ENCODE measurements around the gene TTC16. TPM values are rescaled to one million over a fixed set of nuclear protein-coding genes. Genes with fewer than 3 reads are reported as not detected.

The TTC16 gene, protein sequence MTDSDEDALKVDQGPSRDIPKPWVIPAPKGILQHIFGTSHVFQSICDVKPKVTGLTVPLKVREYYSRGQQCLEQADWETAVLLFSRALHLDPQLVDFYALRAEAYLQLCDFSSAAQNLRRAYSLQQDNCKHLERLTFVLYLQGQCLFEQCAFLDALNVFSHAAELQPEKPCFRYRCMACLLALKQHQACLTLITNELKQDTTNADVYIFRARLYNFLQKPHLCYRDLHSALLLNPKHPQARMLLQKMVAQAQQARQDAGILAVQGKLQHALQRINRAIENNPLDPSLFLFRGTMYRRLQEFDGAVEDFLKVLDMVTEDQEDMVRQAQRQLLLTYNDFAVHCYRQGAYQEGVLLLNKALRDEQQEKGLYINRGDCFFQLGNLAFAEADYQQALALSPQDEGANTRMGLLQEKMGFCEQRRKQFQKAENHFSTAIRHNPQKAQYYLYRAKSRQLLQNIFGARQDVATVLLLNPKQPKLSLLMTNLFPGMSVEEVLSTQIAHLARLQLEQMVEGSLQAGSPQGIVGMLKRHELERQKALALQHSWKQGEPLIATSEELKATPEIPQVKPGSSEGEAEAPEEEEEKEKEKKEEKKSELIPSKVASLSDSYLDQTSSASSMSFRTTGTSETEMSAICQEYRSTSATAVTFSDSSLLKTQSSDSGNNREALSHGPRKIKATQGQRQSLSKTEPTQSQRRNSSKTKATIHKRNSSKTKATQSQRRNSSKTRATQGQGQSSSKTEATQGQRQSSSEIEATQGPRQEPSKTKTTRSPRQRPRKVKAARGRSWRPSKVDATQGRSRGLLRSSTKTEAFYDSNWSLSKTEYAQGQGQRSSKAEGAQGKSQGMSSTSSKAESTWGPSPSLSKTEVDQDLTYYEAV
- total RNA-seq (2022; extraction: Qiagen RNA extraction; ENCODE audit: low read depth), result 0.08 TPM in 1 of 5 replicates, not detected in the others

DNA sequence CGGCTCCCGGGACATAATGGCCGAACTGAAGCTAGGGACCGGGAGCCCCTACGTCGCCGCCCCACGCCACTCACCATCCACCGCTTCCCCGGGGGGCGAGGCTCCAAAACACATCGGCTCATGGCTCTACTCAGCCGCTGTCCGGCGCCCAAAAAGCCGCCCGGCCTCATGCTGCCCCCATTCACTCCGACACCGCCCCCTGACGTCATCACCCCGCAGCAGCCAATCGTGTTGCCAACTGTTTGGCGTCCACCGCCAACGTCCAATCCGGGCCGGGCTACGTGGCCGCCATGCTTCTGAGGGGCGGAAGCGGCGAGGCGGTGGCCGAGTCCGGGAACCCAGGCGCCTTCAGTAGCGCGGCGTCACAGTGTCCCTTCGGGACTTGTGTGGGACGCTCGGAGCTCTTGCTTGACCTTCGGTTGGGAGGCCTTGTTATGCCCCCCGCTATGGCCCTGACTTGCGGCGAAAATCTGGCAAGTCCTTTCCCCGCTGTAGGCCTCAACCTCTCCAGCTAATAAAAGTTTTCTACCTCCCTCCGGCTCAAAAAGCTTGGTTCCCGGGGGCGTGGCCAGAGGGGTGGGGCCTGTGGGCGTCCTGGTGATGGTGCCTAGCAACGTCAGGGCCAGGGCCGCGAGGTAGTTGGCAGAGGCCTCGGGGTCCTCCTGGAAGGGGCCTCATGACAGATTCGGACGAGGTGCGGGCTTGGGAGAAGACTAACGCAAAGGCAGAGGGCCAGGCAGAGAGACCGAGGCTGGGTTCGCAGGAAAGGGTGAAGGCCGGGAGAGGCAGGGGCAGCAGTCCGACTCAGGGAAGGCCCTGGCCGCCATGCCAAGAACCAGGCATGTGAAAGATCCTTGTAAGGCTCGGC lies at the start of gene TTC16, which contains the start of gene PTRH1:
TSS of gene TTC16 (plus strand) at position 610 of the 868 bp plus-strand sequence. CDS start at position 677, 67 bp downstream.
TSS of gene PTRH1 (minus strand) at position 194 of the 868 bp plus-strand sequence. CDS start at position 170, 24 bp downstream.

DNA sequence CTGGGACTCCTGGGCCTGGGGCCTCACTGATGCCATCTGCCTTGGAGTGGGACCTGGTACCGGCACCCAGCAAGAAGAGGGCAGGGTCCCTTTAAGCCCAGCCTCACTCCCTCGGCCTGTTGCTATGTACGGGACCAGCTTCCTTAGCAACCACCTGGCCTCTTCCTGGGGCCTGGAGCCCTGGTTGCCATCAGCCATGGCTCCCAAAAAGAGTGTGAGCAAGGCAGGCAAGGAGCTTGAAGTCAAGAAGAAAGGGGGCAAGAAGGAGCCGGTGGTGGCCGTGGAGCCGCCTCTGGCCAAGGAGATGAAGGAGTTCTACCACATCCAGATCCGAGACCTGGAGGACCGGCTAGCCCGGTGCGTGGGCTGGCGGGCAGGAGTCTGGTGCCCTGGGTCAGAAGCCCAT lies 9.0 kb upstream of the TTC16 start, which contains the start of gene CFAP157:
TSS of gene CFAP157 (plus strand) at position 153 of the 406 bp plus-strand sequence. CDS start at position 197, 44 bp downstream.

DNA sequence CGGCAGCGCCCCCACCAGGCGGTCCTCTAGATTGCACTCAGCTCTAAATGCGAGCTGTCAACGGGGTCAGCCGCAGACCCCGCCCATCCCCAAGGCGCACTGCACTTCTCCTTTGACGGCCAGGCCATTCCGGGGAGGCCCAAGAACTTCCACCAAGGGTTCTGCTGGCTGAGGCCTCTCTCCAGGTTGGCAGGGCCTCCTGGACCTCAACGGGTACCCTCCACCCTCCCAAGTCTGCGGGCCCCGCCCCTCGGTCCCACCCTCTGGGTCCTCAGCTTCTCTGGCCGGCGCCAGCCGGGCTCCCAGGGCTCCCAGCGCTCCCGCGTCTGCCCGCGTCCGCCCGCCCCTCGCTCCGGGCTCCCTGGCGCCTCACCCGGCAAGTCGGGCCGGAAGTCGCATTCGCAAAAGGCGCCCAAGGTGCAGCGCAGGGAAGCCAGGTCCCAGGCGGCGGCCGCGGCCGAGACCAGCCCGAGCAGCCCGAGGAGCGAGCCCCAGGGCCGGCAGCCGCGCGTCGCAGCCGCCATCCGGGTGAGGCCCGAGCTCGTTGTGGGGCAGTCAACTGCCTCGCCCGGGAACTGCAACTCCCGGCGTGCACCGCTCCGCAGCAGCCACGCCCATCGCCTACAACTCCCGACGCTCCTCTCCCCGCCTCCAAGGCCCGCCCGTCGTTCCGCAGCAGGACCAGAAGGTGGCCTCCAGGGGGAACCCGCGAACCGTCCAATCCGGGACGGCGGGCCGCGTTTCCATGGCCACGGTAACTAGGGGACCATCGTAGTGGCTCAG lies 19.1 kb downstream of the TTC16 start, which contains the start of gene TOR2A:
TSS of gene TOR2A (minus strand) at position 548 of the 783 bp plus-strand sequence. CDS start at position 524, 24 bp downstream.

DNA sequence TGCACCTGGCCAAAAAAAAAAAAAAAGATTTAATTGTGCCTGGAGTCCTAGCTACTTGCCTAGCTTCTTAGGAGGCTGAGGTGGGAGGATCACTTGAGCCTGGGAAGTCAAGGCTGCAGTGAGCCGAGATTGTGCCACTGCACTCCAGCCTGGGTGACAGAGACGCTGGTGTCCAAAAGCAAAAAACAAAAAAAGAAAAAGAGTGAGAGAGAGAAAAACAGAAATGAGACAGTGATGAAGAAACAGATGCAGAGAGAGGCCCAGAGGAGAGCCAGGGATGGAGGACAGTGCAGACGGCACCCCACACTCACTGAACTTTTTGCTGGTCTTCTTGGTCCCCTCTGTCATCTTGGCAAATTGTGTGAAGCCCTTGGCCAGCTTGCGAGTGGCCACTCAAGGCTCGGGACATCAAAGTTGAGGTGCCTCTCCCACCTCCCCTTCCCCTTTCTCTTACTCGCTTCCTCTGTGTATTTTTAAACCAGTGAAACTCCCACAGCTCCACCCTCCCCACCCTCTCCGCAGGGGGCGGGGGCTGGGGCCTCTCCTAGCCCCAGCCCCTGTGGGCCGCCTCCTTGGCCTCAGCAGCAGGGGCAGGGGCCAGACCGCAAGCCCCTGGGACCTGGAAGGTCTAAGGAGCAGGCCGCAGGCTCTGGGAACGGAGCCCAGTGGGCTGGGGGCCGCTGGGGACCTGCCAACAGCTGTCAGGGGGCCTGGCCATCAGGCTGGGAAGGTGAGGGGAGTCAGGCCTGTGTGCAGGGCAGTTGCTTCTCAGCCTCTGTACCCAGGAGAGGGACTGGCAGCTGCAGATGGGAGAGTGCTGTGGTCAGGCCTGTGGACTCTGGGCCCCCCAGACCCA lies 62.6 kb downstream of the TTC16 start, which contains the start of gene SH2D3C:
TSS of gene SH2D3C (minus strand) at position 387 of the 856 bp plus-strand sequence. CDS start at position 348, 39 bp downstream.

Other genes starting within 250 kb of the TTC16 start
- 12.9 to 17.7 TPM (median 16.8 TPM) in 5 replicates for gene STXBP1, start 103.8 kb upstream of the TTC16 start, total RNA-seq (2022; extraction: Qiagen RNA extraction; ENCODE audit: low read depth)
- gene CFAP157, start 9.1 kb upstream of the TTC16 start, total RNA-seq (2022; extraction: Qiagen RNA extraction; ENCODE audit: low read depth), result not detected in 5 replicates
- 14.7 to 19.9 TPM (median 18.1 TPM) in 5 replicates for gene PTRH1, start 416 bp upstream of the TTC16 start, total RNA-seq (2022; extraction: Qiagen RNA extraction; ENCODE audit: low read depth)
- gene TOR2A, start 19.2 kb downstream of the TTC16 start, total RNA-seq (2022; extraction: Qiagen RNA extraction; ENCODE audit: low read depth), result 11.0 to 15.1 TPM (median 14.4 TPM) in 5 replicates
- gene SH2D3C, start 62.6 kb downstream of the TTC16 start, total RNA-seq (2022; extraction: Qiagen RNA extraction; ENCODE audit: low read depth), result 0.06 to 0.07 TPM in 2 of 5 replicates, not detected in the others
- gene CDK9, start 70.0 kb downstream of the TTC16 start, total RNA-seq (2022; extraction: Qiagen RNA extraction; ENCODE audit: low read depth), result 43.2 to 45.6 TPM (median 44.8 TPM) in 5 replicates
- 44.8 to 50.7 TPM (median 47.6 TPM) in 5 replicates for gene FPGS, start 86.8 kb downstream of the TTC16 start, total RNA-seq (2022; extraction: Qiagen RNA extraction; ENCODE audit: low read depth)
- 0.12 to 0.29 TPM (median 0.16 TPM) in 5 replicates for gene ENG, start 138.6 kb downstream of the TTC16 start, total RNA-seq (2022; extraction: Qiagen RNA extraction; ENCODE audit: low read depth)
- gene AK1, start 161.6 kb downstream of the TTC16 start, total RNA-seq (2022; extraction: Qiagen RNA extraction; ENCODE audit: low read depth), result 43.0 to 83.4 TPM (median 76.2 TPM) in 5 replicates
- 17.8 to 24.7 TPM (median 20.3 TPM) in 5 replicates for gene ST6GALNAC6, start 183.5 kb downstream of the TTC16 start, total RNA-seq (2022; extraction: Qiagen RNA extraction; ENCODE audit: low read depth)
- 13.8 to 20.6 TPM (median 18.1 TPM) in 5 replicates for gene ST6GALNAC4, start 201.0 kb downstream of the TTC16 start, total RNA-seq (2022; extraction: Qiagen RNA extraction; ENCODE audit: low read depth)
- 1.3 to 3.3 TPM (median 1.8 TPM) in 5 replicates for gene PIP5KL1, start 214.7 kb downstream of the TTC16 start, total RNA-seq (2022; extraction: Qiagen RNA extraction; ENCODE audit: low read depth)
- 36.4 to 43.7 TPM (median 41.9 TPM) in 5 replicates for gene DPM2, start 221.8 kb downstream of the TTC16 start, total RNA-seq (2022; extraction: Qiagen RNA extraction; ENCODE audit: low read depth)

Data from A549 treated with GW870086 at 1 μM for 4 hours (cell line).